GM21367 (cell line): ENCODE measurements around the gene LHX2.

Experiments
- ATAC-seq: cut with Tn5 transposase; IDR thresholded peaks from one replicate; pipeline ENCODE4 v1.9.1; 2021; ENCODE audit not compliant: unreplicated experiment

The LHX2 gene

DNA sequence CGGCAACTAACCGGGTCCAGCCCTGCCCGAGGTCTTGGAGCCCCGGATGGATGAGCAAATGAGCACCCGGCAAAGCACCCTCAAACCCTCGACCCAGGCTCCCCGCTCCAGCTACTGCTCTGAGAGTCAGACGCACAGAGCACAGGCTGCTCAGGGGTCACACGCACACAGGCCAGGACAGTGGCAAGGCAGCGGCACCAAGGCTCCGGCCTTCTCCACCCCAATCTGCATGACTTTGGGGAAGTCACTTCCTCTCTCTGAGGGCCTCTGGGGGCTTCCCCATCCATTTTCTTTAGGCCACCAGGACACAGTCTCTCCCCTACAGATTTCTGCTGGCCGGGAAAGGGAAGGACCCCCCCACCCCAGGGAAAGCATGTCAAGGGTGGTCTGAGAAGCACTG is 18.0 kb downstream of the LHX2 start:
- ATAC-seq, result no peak

- no peak for ATAC-seq
Measured at GRCh38 chr9:124030969-124031451, 19.4 kb downstream of the LHX2 start.

GRCh38 chr9:124032247-124032646 is 20.7 kb downstream of the LHX2 start:
- ATAC-seq, result no peak

- no peak for ATAC-seq
Measured at GRCh38 chr9:124033348-124033747, 21.8 kb downstream of the LHX2 start.

DNA sequence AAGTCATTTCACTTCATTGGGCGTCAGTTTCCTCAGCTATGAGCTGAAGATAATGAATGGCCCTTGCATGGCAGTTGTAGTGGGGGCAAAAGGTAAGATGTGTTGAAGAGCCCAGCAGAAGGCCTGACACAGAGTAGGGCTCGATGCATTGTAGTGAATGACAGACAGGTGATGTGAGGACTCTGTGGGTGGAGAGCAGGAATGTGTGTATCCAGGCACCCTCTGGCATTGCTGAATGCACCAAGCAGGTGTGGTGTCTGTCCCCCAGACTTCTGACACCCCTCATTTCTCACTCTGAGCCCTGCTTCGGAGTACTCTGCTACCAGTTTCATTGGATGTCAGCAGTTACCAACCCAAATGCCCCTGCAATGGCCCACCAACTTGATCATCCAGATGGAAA is 22.4 kb downstream of the LHX2 start:
- ATAC-seq, result no peak

- ATAC-seq, result no peak
Measured at GRCh38 chr9:124035001-124035650, 23.6 kb downstream of the LHX2 start.

DNA sequence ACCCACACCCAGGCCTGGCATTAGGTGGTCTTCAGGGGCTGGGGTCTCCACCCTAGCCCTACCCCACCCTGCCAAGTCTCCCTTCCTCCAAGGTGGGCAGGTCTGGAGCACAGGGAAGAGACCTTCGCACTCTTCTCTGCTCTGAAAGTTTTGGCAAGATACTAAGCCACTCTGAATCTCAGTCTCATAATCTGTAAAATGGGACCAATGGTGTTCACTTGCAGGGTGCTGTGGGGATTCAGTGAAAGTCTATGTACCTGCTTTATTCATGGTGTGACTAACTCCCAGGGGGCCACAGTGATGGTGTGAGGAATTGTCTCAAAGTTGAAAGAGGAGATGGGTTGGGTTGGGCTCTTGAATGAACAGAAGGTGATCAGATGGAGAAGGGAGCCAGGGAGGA is 25.0 kb downstream of the LHX2 start:
- no peak for ATAC-seq

- ATAC-seq, result no peak
Measured at GRCh38 chr9:124037790-124038189, 26.2 kb downstream of the LHX2 start.

GRCh38 chr9:124038239-124038638 is 26.7 kb downstream of the LHX2 start:
- no peak for ATAC-seq

DNA sequence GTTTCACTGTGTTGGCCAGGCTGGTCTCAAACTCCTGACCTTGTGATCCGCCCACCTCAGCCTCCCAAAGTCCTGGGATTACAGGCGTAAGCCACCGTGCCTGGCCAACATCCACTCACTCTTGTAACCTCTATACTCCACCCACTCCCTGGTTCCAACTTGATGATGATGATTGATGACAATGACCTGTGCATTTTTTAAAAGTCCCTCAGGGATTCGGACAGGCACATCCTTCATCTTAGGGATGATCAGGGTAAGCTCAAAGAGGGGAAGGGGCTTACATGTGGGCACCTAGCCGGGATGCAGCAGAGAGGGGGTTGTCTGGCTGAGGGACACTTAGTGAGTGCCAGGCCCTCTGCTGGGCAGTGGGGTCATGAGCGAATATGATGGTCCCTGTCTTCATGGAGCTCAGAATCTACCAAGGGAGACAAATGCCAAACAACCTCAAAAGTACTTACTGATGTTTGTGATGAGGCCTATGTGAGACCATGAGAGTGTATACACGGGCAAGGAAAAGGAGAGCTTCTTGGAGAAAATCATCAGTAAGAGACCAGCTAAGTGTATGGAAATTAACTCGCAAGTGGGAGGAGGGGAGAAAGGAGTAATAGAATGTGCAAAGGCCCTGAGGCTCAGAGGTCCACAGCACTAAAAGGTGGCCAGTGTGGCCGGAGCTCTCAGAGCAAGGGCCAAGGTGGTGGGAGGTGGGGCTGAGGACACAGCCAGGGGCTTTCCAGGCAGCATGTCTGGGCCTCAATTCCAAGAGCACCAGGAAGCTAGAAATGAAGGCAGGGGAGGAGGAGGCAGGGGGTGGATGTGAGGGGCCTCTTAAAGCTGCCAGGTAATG is 27.4 kb downstream of the LHX2 start:
- ATAC-seq, result no peak

DNA sequence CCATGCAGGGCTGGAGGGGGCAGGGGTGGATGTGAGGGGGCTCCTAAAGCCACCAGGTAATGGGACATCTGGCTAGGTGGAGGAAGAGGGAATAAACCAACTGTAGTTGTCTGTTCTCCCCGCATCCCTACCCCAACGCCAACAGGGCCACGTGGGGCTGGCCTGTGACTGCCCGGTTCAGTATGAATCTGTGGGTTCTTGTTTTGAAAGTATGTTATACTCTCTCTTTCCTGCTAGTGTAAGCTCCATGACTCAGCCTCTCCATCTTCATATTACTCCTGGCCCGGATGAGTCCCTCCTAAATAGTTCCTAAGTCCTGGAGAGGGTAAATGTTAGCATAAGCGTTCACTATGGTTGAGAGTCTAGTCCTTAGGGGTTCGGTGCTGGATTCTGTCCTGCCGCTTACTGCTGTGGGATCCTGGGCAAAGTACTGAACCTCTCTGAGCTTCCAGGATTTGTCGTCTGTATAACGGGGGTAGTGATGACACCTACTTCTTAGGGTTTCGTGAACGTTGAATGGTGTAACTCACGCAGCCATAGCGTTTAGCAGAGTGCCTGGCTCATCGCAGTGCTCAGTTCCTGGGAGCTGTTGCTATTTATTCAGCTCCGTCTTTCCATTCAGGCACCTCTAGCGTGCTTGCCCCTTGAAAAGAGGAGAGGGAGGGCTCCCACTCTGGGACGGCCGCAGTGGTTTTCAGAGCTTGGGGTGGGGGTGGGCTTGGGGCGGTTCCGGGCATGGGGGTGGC is 28.8 kb downstream of the LHX2 start:
- no peak for ATAC-seq

DNA sequence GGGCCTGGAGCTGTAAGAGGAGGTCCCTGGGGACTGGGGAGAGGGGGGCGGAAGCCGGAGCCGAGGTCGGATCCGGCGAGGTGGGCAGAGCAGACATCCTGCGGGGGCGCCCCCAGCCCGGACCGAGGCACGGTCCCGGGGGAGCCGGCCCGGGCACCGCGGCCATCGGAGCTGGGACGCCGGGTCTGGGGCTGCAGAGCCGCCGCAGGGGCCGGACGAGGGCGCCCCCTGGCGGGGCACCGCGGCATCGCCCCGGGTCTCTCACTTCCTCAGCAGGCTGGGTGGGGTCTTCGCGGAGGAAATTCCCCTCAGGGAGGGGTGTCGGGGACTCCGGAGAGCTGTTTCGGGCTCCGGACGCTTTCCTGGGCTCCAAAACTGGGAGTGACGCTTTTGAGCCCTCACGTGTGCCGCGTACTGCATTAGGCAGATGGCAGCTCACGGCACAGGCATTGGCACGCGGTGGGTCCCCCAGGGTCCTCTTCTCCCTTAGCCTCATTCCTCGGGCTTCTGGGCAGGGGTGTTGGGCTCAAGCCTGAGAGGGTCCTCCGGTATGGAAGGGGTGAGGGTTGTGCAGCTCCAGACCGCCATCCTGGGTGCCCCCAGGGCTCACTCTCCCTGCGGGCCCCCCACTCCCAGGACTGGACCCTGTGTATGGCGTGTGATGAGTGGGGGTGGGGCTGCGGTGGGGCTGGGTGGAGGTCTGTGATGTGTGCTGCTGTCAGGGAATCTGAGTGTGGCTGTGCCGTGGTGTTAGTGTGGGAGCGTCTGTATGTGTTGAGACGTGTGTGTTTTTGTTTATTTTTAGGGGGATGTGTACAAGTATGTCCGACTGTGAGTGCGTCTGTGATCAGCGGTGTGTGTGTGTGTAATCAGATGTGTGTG is 29.6 kb downstream of the LHX2 start:
- ATAC-seq, result no peak

GRCh38 chr9:124041817-124042116 is 30.2 kb downstream of the LHX2 start:
- ATAC-seq, result no peak

GRCh38 chr9:124042201-124042721 is 30.7 kb downstream of the LHX2 start:
- ATAC-seq, result no peak

DNA sequence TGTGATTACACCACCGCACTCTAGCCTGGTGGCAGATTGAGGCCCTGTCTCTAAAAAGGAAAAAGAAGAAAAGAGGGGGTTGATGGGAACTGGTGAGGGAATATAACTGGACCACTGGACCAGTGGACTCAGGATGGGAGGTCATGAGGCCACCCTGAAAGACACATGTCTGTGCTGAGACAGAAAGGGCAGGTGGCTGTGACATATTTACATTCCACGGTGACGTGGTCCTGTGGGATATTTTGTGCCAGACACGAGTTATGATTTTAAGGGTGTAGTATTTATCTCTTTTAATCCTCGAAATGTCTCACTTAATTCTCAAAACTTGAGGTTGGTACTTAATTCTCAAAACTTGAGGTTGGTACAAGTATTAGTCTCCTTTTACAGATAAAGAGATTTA is 32.9 kb downstream of the LHX2 start:
- ATAC-seq, result no peak

GRCh38 chr9:124045076-124045829 is 33.7 kb downstream of the LHX2 start:
- no peak for ATAC-seq

DNA sequence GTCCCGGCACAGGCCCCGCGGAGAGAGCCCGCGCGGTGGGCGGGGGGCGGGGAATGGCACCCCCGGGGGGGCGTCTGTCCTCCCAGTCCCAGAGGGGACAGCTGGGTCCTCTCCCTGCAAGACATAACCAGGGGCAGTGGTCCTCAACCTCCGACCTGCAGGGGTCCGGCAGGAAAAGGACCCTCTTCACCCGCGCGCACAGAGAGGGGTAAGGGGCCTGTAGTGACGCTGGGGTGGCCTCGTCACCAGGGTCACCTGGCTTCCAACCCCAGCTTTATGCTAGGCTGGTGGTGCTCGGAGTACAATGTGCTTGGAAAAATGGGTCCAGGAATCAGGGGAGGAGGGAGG is 34.2 kb downstream of the LHX2 start:
- ATAC-seq, result no peak

DNA sequence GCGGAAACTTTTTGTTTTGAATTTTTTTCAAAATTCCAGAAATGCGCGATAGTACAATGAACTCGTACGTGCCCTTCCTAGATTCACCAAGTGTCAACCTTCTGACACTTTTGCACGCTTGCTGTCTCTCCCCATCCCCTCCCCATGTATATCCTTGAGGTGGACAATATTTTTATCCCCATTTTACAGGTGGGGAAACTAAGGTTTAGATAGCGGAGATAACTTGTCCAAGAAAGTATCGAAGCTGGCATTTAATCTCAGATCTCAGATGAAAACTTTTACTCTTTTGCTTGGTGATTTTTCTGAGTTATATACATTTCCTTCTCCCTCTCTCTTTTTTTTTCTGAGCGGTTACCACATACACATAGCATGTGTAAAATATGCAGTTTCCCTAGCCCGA is 34.6 kb downstream of the LHX2 start:
- no peak for ATAC-seq

GRCh38 chr9:124047251-124047672 is 35.7 kb downstream of the LHX2 start:
- no peak for ATAC-seq

- no peak for ATAC-seq
Measured at GRCh38 chr9:124050955-124051354, 39.4 kb downstream of the LHX2 start.
